Urinary bladder (tissue), 4 donors: ENCODE measurements around the gene CFAP57. TPM values are rescaled to one million over a fixed set of nuclear protein-coding genes. Genes with fewer than 3 reads are reported as not detected.

Source experiments
- DNase-seq: peaks from one replicate; pipeline ENCODE4 v3.0.0-alpha.2; 2015; ENCODE audit errors: extremely low spot score
- H3K27ac ChIP-seq: one replicate; pipeline ENCODE4 v1.5.1; 2013; ENCODE audit warnings: low read depth, mild to moderate bottlenecking, moderate library complexity
- H3K36me3 ChIP-seq: one replicate; pipeline ENCODE4 v1.6.1; 2013; ENCODE audit warnings: mild to moderate bottlenecking, moderate library complexity; ENCODE audit not compliant: insufficient read depth
- H3K4me1 ChIP-seq: one replicate; pipeline ENCODE4 v1.6.1; 2013; ENCODE audit warnings: mild to moderate bottlenecking, moderate library complexity; ENCODE audit not compliant: insufficient read depth
- H3K4me3 ChIP-seq: one replicate; pipeline ENCODE4 v1.5.1; 2013; ENCODE audit warnings: low read depth, low read length
- WGBS: extraction: QIAGEN DNeasy Blood & Tissue Kit; methylation state at CpG from one replicate; pipeline ENCODE4 v1.1.7; 2013; 5-methylcytosine and 5-hydroxymethylcytosine counted together
- polyA plus RNA-seq: library from polyadenylated mRNA; stranded (reverse); fragments of 200-250 nt; gene quantifications from one replicate; pipeline ENCODE4 v1.2.3, GENCODE V29; 2013
- total RNA-seq: library from RNA; depleted of rRNA; stranded (reverse); fragments of >200 nt; gene quantifications from one replicate; pipeline ENCODE4 v1.2.3, GENCODE V29; 2014
- donor health status: healthy with polysubstance abuse.
- donor health status: healthy.

The CFAP57 gene
- total and polyA plus RNA-seq, 2 donors, result 0.05 to 0.11 TPM

DNA sequence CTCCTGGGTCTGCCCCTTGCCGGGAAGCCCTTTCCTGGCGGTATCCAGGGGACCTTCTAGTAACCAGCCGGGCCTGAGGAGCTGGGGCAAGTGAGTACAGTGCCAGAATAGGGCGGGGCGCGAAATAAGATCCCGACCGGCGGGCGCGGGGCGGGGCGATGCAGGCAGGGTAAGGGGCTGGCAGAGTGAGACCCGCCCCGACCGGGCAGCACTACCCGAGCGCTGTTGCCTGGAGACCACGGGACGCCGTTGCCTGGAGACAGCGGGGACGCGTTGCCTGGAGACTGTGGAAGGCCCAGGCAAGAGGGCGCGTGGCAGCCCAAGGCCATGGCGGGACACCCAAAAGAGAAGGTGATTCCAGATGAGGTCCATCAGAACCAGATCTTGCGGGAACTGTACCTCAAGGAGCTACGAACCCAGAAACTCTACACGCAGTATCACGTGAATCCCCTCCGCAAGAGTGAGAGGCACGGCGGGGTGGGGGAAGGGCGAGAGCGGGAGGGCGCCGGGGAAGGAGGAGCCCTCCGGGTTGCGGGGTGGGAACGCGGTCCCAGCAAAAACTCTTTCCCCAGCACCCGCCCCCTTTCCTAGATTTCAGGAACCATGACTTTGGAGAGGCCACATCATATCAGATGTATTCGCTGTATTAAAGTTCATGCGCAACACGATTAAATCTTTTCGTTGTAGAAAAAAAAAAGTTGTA is 24.4 kb upstream of the CFAP57 start:
- peak overlapping the region; percentile 13 for H3K4me3 ChIP-seq
- DNase-seq, result peak; percentile 53
- no peaks in the 10 kb centered on the region for H3K36me3 ChIP-seq
- no peaks in the 10 kb centered on the region for H3K4me1 ChIP-seq
- WGBS, result 3% methylated on average over 47 of the region's 47 CpGs
- no peak overlapping the region for H3K27ac ChIP-seq

DNA sequence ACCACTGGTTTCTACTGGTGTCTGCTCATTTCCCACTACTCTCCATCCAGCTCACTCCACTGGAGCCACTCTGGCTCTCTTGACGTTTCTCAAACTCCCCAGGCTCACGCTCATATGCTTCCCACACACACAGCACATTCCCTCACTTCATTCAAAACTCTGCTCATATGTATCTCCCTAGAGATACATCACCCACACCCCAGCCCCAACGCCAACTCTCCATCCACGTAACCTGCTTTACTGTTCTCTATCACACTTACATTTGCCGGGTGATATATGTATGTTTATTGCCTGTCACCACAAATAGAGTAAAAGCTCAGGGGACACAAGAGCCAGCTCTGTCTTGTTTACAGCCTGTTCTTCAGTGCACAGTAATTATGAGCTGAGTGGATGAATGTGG is 22.2 kb upstream of the CFAP57 start:
- 69% methylated on average over 5 of the region's 5 CpGs for WGBS
- no peak overlapping the region for H3K4me3 ChIP-seq
- H3K36me3 ChIP-seq, result no peaks in the 10 kb centered on the region
- no peaks in the 10 kb centered on the region for H3K4me1 ChIP-seq
- H3K27ac ChIP-seq, result no peak overlapping the region
- DNase-seq, result no peak

DNA sequence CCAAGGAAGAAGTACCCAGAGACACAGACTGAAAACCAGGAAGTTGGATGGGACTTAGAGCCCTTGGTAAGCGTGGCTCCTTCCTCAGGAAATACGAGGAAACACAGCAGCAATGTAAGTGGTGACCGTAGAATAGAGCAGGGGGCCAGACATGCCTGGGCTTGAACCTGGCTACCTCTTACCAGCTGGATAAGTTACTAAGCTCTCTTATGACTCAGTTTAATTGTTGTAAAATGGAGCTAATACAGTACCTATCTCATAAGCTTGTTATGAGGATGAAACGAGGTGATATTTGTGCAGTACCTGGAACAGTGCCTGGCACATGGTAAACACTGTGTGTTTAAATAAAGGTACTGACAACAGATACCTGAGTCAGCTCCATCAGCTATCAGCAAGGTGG is 19.3 kb upstream of the CFAP57 start:
- Histone ChIP-seq H3K27ac (no peak overlapping the region), H3K36me3 (no peaks in the 10 kb centered on the region), H3K4me1 (no peaks in the 10 kb centered on the region), H3K4me3 (no peak overlapping the region)
- peak; percentile 23 for DNase-seq
- 52% methylated on average over 4 of the region's 4 CpGs for WGBS

DNA sequence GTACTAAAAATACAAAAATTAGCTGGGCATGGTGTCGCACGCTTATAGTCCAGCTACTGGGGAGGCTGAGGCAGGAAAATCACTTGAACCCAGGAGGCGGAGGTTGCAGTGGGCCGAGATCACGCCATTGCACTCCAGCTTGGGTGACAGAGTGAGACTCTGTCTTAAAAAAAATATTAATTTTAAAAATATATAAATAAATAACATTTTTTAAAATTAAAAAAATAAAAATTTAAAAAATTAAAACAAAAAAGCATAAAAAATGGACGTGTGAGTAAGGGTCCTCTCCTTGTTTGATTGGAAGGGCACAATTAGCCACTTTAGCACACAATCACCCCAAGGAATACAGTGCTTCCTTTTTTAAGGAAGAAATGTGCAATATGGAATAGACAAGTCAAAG is 18.7 kb upstream of the CFAP57 start:
- Histone ChIP-seq H3K4me3 (no peak overlapping the region), H3K36me3 (no peaks in the 10 kb centered on the region), H3K27ac (no peak overlapping the region), H3K4me1 (no peaks in the 10 kb centered on the region)
- DNase-seq, result no peak
- WGBS, result 92% methylated on average over 6 of the region's 6 CpGs

DNA sequence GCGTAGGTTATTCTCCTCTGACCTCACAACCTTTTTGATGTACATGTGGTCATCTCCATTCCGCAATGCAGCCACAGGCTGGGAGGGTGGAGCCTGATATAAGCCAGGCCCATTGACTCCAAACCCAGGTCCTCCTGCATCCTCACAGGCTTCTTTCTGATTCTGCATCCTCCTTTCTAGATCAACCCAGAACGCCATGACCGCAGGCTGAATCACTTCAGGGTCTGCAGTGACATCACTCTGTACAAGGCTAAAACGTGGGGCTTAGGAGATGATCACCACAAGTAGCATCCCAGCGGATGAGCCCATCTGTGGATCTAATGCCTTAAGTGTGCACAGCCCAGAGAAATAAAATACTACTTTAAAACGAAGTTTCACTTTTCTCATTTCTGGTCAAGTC is 16.1 kb upstream of the CFAP57 start:
- 77% methylated on average over 7 of the region's 7 CpGs for WGBS

DNA sequence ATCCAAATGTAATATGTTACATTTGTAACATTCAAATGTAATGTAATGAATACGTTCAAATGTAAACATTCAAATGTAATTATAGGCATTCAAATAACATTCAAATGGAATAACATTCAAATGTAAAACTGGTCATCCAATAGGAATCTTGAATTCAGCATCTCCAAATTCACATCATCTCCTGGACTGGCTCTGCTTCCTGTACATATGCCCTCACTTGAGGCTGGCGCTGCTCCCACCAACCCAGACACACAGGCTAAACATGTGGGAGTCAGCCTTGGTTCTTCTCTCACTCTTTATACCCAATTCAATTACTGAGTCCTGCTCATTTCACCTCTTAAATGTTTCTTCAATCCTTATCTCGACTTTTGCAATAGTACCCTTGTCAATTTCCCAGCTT is 7.0 kb upstream of the CFAP57 start:
- Histone ChIP-seq H3K4me1 (no peaks in the 10 kb centered on the region), H3K27ac (no peak overlapping the region), H3K36me3 (peaks cover 7% of the 10 kb centered on the region), H3K4me3 (no peak overlapping the region)
- DNase-seq, result no peak
- 81% methylated on average over 3 of the region's 3 CpGs for WGBS

More for the DNA sequence above, 16.1 kb upstream of the CFAP57 start:
- DNase-seq, result no peak
- H3K4me3 ChIP-seq, result no peak overlapping the region
- no peaks in the 10 kb centered on the region for H3K4me1 ChIP-seq
- no peaks in the 10 kb centered on the region for H3K36me3 ChIP-seq
- no peak overlapping the region for H3K27ac ChIP-seq

DNA sequence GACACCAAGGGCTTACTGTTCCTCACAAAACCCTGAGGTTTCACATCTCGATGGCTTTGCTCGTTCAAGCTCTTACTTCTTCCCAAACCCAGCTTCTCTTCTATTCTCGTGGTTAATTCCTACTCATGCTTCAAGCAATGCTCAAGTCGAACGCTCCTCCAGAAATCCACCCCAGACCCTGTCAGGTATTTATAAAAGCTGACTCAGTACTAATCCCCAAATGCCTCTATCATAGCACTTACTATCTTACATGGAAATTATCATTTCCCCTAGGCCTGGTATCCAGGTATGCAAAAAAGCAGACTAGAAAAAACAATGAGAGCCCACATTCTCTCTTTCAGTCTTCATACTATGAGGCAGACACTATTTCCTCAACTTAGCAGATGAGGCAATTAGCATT is 6.4 kb upstream of the CFAP57 start:
- no peak for DNase-seq
- 96% methylated on average over 5 of the region's 5 CpGs for WGBS
- peaks cover 7% of the 10 kb centered on the region for H3K36me3 ChIP-seq

DNA sequence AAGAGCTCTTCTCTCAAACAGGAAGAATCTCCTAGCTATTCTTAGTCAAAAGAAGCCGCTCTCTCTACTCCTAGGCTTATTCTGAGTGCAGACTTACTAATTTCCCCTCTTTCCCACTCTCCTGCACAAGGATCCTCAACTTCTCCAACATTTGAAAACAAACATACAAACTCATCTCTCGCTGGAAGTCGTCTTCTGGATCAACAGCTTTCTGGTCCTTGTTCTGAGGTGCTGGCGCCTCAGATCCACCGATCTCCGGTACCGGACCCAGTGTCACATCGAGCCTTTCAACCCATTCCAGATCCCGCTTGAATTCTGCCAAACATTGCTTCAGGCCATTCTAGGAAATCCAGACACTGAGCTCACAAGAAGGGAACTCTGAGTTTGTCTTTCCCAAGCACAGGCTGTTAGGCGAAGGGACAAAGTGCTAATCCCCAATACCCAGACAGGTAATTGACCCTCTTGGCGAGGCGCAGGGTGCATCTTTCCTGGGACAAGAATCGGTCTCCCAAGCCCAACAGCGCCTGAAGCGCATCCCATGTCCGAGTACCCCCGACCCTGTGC is 736 bp upstream of the CFAP57 start:
- peaks cover 3% of the 10 kb centered on the region for H3K36me3 ChIP-seq
- no peak overlapping the region for H3K27ac ChIP-seq
- no peak for DNase-seq
- 21% methylated on average over 17 of the region's 17 CpGs for WGBS
- H3K4me1 ChIP-seq, result peaks cover 3% of the 10 kb centered on the region
- H3K4me3 ChIP-seq, result peak overlapping the region; percentile 62

More for the DNA sequence above, 6.4 kb upstream of the CFAP57 start:
- H3K27ac ChIP-seq, result no peak overlapping the region
- no peak overlapping the region for H3K4me3 ChIP-seq
- no peaks in the 10 kb centered on the region for H3K4me1 ChIP-seq

DNA sequence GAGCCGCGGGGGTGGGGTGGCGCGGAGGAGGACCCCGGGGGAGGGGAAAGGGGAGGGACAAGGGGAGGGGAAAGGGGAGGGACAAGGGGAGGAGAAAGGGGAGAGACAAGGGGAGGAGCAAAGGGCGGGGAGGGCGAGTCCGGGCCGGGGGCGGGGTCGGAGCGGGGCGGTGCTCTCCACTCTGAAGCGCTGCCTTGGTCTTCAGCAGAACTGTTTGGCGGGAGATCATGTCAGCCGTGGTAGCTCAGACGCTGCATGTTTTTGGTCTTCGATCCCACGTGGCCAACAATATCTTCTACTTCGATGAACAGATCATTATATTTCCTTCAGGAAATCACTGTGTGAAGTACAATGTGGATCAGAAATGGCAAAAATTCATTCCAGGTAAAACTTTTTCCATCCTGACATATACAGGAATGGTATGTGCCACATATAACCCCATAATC is 420 bp downstream of the CFAP57 start:
- under 1% methylated on average over 20 of the region's 20 CpGs for WGBS
- peak; percentile 71 for DNase-seq
- H3K36me3 ChIP-seq, result no peaks in the 10 kb centered on the region
- peak overlapping the region; percentile 62 for H3K4me3 ChIP-seq
- no peak overlapping the region for H3K27ac ChIP-seq
- peaks cover 3% of the 10 kb centered on the region for H3K4me1 ChIP-seq

DNA sequence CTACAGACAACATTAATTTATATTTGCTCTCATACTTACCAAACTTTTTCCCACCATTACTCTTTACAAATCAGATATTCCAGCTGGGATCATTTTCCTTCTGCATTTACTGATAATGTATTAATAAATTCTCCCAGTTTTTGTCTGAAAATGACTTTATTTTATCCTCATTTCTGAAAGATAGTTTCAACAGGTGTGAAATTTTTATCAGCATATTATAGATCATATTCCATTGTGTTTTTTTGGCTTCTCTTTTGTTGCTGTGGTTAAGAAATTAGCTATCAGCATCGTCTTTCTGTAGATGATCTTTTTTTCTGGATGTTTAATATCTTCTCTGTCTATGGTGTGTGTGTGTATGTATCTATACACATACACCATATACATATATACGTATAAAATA is 2.7 kb downstream of the CFAP57 start:
- H3K4me3 ChIP-seq, result no peak overlapping the region
- WGBS, result 83% methylated on average over 2 of the region's 2 CpGs
- no peaks in the 10 kb centered on the region for H3K36me3 ChIP-seq
- H3K4me1 ChIP-seq, result peaks cover 3% of the 10 kb centered on the region
- no peak overlapping the region for H3K27ac ChIP-seq
- no peak for DNase-seq

DNA sequence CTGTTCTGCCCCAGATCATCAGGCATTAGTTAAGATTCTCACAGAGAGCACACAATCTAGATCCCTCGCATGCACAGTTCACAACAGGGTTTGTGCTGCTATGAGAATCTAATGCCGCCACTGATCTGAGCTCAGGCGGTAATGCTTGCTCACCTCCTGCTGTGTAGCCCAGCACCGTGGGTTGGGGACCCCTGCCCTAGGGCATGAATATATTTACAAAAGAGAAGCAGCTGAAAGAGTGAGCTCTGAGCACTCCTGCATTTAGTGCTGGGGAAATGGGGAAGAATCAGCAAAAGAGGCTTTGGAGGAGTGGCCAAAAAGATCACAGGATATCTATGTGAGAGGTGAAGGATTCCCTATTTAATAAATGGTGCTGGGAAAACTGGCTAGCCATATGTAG is 5.6 kb downstream of the CFAP57 start:
- DNase-seq, result no peak
- H3K4me1 ChIP-seq, result no peaks in the 10 kb centered on the region
- WGBS, result 43% methylated on average over 4 of the region's 4 CpGs
- H3K4me3 ChIP-seq, result no peak overlapping the region
- H3K27ac ChIP-seq, result no peak overlapping the region
- no peaks in the 10 kb centered on the region for H3K36me3 ChIP-seq

DNA sequence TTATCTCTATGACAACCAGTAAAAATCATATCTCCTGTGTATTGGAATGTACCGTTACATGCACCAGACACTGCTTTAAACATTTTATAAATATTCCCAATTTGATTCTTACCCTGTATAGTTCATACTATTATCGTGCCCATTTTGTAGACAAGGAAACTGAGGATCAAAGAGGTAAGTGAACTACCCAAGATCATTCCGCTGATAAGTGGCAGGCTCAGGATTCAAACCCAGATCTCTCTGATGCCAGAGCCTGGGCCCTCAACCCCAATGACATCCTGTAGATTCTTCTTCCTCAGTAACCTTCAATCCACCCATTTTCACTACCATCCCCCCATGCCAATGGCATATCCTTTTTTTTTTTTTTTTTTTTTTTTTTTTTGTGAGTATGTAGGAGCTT is 12.3 kb downstream of the CFAP57 start:
- DNase-seq, result no peak

DNA sequence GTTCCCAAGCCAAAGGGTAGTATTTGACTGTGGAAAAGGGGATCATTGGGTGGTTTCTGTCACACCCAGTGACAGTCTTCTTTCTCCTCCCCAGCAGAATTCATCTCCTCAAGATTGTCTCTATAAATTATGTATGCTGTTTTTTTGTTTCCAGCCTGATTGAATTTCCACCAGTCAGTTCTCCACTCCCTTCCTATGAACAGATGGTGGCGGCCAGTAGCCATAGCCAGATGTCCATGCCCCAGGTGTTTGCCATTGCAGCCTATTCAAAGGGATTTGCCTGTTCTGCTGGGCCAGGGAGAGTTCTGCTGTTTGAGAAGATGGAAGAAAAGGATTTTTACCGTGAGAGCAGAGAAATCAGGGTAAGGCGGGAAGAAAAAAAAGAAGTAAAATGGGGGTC is 12.9 kb downstream of the CFAP57 start:
- Histone ChIP-seq H3K27ac (no peak overlapping the region), H3K36me3 (no peaks in the 10 kb centered on the region), H3K4me1 (no peaks in the 10 kb centered on the region), H3K4me3 (no peak overlapping the region)
- 91% methylated on average over 3 of the region's 3 CpGs for WGBS
- DNase-seq, result no peak

More for the DNA sequence above, 12.3 kb downstream of the CFAP57 start:
- H3K27ac ChIP-seq, result no peak overlapping the region
- 94% methylated on average over 3 of the region's 3 CpGs for WGBS
- no peaks in the 10 kb centered on the region for H3K4me1 ChIP-seq
- H3K4me3 ChIP-seq, result no peak overlapping the region
- no peaks in the 10 kb centered on the region for H3K36me3 ChIP-seq

DNA sequence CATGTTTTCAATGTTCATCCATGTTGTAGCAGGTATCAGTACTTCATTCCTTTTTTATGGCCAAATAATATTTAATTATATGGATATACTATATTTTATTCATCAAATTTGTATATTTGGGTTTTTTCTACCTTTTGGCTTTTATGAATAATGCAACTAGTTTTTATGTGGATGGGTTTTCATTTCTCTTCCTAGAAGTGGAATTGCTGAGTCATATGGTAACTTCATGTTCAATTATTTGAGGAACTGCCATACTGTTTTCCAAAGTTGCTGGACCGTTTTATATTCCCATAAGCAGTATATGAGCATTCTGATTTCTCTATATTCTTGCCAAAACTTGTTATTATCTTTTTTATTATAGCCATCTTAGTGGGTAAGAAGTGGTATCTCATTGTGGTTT is 16.0 kb downstream of the CFAP57 start:
- DNase-seq, result no peak
- WGBS, result 89% methylated on average over 1 of the region's 1 CpG
- Histone ChIP-seq H3K4me3 (no peak overlapping the region), H3K27ac (no peak overlapping the region), H3K4me1 (no peaks in the 10 kb centered on the region), H3K36me3 (no peaks in the 10 kb centered on the region)
